Muscle of arm (tissue), 12 donors: ENCODE results near the gene KIRREL3. TPM values are rescaled to one million over a fixed set of nuclear protein-coding genes. Genes with fewer than 3 reads are reported as not detected.

Source experiments
- DNase-seq: peaks from one replicate; pipeline ENCODE4 v3.0.0-alpha.2; 2013
- polyA plus RNA-seq, 12 donors: library from polyadenylated mRNA; unstranded; fragments of 120-200 nt; gene quantifications; one replicate each; pipeline ENCODE4 v1.2.1, GENCODE V29; 2013; ENCODE audit not compliant: insufficient read length in 12 of 12

Gene KIRREL3
- polyA plus RNA-seq, 12 donors = 0.43 to 2.4 (median 1.0) TPM; not detected in 2

DNA sequence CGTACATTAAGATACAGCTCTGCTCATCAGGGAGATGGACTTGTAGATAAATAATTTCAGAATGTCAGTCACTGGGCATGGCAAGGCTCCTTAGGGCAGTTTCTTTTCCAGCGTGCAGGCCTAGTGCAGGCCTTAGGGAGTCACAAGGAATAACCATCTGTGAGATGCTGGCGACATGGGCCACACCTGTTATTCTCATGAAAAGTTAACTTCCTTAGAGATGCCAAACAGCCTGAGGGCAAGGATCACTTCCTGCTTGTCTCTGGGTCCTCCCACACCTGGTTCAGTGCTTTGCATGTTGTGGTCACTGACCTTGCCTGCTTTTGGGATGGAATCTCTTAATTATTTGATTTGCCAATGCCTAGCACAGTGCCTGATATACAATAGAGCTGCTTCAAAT, 574.5 kb downstream of the KIRREL3 start:
- DNase-seq = no peak

GRCh38 chr11:126424471-126425039, 576.0 kb downstream of the KIRREL3 start:
- no peak for DNase-seq

DNA sequence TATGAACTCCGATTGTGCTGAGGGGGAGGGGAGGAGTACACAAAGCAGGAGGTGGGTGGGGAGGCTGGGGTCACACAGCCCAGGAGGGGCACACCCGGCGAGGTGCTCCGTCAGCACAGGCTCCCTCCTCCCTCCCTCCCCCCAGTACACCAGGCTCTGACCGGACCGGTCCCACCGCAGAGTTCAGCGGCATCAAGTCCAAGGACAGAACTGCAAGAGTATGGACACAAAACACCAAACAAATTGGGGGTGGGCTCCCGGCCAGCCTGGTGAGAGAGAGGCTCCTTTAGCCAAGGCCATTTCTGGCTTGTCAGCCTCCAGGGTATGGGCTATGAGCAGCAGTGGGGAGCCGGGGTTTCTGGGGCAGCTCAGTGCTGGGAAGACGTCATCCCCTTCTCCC, 576.8 kb downstream of the KIRREL3 start:
- DNase-seq = no peak

GRCh38 chr11:126423154-126423553, 577.4 kb downstream of the KIRREL3 start:
- DNase-seq = no peak

GRCh38 chr11:126422446-126422845, 578.1 kb downstream of the KIRREL3 start:
- DNase-seq = no peak

DNA sequence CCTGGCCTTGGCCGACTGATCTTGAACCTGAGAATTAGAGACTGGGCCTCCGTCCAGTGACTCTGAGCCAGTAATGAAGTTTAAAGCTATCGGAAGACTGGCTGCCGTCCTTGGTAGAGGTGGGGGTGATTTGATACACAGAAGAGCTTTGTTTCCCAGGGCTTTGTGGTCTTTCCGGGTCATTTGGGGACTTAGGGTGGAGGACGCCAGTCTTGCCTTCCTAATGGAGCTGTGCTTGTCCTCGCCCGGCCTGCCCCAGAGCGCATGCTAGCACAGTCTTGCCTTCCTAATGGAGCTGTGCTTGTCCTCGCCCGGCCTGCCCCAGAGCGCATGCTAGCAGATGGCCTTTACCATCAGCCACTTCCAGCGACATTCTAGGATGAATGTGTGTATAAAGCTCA, 579.3 kb downstream of the KIRREL3 start:
- DNase-seq = no peak

DNA sequence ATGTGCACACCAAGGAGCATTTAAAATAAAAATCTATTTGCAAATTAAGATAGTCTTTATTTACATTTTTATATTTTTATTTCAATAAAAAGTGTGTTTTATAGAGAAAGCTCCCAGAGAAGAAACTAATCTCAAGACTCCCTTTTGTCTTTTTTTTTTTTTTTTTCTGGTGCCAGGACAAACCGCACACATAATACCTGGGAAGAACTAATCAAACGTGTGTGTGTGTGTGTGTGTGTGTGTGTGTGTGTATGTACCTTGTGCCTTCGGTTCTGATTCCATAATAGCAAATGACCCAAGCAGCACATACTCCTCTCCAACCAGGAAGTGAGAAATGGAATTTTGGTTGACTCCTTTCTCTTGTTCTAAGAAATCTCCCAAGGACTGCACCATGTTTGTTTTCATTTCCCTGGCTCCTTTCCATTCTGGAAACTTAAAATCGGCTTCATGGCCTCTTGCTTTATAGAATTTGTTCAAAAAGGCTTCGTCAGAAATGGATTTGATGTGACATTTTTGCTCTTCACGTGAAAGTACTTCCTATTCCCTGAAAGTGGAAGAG, 579.8 kb downstream of the KIRREL3 start:
- DNase-seq = no peak

- DNase-seq = peak; percentile 45
These were observed 580.5 kb downstream of the KIRREL3 start for GRCh38 chr11:126419801-126420697.

DNA sequence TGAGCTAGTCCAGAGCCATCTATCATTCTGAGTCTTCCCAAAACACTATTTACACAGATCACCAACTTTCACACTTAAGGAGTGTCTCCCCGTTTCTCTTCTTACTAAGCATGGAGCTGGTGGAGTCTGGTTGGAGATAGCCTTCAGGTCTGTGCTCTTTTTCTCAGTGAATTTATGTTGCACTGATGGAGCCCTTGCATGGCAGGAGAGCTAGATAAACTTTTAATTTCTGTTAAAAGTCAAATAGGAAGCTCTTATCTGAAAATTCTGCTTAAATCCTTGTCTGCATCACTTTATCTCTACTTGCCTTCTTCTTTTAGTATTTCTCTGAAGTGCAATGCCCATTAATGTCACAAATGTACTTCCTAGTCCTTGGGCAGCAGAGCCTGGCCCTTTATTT, 581.7 kb downstream of the KIRREL3 start:
- DNase-seq = no peak

GRCh38 chr11:126417091-126417862, 583.3 kb downstream of the KIRREL3 start:
- DNase-seq = no peak

DNA sequence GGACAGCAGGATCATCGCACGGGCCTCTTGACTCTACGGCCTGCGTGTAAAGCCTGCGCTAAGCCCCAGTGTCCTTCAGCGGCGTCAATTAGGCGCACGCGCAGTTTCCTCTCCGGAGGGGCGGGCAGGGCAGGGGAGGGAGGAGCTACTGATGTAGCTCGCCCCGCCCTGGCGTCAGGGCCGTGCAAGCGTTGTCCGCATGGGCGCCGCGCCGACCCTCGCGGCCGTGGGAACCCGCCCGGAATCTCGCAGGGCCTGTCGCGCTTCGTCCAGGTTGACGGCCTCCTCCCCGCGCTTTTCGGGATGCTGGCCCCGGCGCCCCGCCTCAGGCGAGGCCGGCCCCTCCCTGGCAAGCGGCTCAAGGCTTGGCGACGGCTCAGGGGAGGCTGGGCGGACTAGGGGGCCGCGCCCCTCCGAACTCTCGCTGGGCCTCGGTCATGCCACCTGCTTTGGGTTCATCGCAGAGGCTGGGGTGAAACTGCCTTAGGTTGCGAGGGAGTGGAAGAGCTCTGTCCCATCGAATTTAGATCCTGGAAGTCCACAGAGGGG, 584.0 kb downstream of the KIRREL3 start:
- DNase-seq = peak; percentile 90

DNA sequence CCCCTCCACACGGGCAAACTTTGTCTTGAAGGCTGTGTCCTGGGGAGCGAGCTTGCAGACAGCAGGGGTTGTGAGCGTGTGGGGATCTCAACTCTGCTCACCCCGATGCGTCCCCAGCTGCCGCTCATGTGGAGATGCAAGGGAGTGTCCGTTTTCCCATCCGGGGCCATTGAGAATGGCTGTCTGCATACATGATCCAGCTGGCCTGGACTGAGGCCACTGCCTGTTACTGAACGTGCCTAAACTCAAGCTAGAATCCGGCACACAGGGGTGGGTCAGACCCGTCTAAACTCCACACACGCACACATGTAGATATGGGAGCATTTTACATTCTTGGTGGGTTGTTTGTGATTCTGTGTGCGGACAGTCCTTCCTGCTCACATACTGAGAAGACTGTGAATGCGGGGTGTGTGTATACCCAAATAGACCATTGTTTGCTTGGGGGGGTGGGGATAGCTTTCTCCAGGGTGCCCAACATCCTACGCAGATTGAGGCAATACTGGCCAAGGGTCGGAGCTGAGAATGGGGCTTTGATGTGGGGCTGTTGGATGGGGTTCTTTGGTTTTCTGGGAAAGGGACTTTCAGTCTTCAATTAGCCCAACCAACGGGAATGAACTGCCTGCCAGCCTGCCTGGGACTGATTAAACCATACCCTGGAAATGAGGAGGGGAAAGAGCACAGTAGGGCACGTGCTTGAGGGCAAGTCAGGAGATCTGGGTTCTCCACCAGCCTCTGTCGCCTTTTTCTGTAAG, 584.7 kb downstream of the KIRREL3 start:
- peak; percentile 89 for DNase-seq

GRCh38 chr11:126415128-126415527, 585.4 kb downstream of the KIRREL3 start:
- DNase-seq = peak; percentile 98

DNA sequence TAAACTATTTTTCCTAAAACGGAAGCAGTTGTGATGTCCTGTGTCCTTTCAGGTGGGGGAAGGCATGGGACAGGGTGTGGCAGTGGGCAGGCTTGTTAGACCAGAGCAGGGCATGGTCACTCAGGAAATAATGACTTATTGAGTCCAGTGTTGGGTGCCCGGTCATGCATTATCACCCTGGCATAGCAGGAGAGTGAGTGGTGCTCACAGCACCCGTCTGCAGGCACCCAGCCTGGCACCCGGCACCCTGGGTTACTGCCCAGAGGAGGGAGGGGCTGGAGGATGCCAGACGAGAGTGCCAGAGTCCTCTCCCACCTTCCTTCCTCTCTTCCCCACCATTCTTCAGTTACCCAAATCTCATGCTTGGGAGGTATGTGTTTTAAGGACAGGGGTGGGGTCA, 586.0 kb downstream of the KIRREL3 start:
- no peak for DNase-seq

DNA sequence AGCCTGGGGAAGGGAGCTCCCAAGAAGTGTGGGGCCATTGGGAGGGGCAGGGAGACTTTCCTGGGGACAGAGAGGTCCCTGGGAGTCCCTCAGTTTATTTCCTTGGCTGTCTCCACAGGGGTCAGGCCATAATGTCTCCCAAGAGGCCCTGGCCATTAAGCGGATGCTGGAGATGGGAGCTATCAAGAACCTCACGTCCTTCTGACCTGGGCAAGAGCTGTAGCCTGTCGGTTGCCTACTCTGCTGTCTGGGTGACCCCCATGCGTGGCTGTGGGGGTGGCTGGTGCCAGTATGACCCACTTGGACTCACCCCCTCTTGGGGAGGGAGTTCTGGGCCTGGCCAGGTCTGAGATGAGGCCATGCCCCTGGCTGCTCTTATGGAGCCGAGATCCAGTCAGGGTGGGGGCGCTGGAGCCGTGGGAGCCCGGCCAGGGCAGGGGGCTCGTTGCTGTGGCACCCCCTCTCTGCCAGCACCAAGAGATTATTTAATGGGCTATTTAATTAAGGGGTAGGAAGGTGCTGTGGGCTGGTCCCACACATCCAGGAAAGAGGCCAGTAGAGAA, 586.6 kb downstream of the KIRREL3 start:
- no peak for DNase-seq

GRCh38 chr11:126413426-126413825, 587.1 kb downstream of the KIRREL3 start:
- DNase-seq = no peak

DNA sequence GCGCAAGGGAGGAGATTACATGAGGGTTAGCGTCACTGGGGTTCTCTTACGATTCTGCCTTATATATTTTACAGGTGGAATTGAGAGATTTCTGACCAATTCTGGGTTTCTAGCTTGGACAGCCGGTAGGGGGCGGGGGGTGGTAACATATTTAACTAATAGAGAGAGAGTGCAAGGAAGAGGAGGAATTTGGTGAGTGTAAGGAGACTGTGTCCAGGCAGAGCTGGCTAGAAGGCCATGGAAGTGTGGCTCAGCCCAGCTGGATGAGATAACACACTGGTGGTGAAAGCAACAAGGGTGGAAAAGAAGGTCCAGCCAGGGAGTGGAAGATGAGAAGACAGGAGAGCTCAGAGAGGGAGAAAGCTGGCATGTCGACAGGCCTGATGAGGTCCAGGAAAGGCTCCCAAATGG, 588.6 kb downstream of the KIRREL3 start:
- DNase-seq = no peak

DNA sequence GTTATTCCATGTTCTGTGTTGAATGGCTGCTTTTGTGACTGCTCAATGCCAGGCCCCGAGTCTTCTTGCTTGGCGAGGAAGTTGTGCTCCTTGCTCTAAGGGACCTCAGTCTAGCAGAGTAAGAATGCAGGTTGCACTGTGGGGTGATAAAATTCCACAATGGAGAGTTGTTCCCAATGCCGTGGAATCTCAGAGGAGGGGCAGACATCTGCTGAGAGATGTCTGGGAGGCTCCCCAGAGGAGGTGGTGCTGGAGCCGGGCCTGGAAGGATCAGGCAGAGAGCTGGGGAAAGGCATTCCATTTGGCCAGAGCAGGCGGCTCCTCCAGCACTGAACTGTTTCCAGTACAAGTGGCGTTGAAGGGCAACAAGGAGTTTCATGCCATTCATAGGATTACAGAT, 589.9 kb downstream of the KIRREL3 start:
- no peak for DNase-seq

DNA sequence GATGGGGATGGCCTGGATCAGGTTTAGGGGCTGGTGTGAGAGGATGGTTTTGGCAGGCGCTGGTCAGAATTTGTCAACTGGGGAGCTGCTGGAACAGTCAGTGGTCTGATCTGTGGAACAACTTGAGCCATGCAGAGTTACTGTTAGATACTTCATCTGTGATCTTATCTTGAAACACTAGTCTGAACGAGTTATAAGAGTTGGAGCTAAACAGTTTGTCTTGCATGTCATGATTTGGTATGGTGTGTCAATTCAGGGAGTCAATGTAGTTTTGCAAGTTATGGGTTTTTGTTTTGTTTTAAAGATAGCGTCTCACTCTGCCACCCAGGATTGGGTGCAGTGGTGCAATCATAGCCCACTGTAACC, 591.0 kb downstream of the KIRREL3 start:
- no peak for DNase-seq

- no peak for DNase-seq
These were observed 591.5 kb downstream of the KIRREL3 start for GRCh38 chr11:126408901-126409619.
